Fibroblast of peridontal ligament (primary cell): ENCODE measurements around the gene PXDC1.
A peak's percentile ranks its signal among the peaks of the same experiment; 100 is the strongest.

ENCODE experiments used
- DNase-seq: peaks from one replicate; pipeline ENCODE4 v3.0.0-alpha.2; 2010; ENCODE audit errors: extremely low read depth

Gene PXDC1

DNA sequence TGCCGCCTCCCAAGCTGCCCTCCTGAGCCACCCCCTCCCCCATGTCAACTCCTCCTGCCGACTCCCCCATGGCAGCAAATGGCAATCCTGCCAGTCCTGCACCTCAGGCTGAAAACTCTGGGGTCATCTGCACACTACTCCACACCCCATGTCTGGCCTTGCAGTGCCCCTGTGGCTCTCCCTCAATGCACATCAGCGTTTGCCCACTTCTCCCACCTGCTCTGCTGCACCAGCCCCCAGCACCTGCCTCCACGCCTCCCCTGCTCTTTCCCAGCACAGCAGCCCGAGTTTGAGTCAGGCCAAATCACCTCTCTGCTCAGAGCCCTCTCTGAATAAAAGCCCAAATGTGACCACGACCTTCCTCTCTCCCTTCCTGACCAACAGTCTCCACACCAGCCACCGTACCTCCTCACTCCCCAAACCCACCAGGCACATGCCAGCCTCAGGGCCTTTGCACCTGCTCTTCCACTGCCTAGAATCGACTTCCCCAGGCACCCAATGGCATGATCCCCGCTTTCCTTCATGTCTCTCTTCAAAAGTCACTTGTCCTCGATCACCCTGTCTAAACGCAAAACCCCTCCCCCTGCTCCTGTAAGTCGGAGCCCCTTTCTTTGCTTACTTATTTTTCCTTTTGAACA is 4.3 kb downstream of the PXDC1 start:
- no peak for DNase-seq

DNA sequence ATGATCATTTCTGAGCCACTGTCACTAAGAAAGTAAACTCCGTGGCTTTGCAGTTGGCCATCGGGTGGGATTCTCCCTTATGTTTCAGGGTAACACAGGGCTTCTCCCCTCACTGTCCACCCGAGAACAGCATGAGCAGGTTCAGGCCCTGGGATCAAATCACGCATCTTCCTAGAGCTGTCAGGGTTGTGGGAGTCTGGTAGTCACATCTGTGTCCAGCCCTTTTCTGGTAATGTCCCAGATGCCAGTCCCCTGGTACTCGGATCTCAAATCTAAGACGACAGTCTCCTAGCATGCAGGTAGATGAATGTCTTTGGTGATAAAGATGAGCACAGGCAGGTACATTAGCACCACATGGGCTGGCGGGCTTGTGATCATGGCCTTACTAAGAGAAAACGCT is 4.8 kb downstream of the PXDC1 start:
- DNase-seq: no peak

DNA sequence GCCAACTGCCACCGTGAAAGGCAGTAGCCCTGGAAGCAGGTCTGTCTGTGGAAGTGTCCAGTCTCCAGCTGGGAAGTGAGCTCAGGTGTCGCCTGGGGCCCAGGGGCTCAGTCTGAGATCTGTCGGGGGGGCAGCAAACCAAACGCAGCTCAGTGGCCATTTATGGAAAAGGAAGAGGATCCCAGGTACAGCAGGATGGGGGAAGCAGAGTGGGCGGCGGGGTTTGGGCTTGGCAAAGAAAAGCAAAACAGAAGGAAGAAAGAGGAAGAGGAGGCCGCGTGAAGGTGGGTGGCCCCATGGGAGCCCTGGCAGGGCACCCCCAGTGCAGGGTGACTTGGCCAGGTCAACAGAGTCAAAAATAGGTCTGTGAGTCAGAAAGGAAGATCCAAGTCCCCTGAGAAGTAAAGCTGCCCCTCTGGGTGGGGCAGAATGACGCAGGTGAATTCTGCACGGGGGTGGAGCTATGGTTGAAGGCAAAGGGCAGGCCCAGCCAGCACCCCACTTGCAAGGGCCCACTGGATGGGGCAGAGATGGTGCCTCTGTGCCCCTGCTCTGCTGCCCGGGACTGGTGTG is 5.3 kb downstream of the PXDC1 start:
- no peak for DNase-seq

DNA sequence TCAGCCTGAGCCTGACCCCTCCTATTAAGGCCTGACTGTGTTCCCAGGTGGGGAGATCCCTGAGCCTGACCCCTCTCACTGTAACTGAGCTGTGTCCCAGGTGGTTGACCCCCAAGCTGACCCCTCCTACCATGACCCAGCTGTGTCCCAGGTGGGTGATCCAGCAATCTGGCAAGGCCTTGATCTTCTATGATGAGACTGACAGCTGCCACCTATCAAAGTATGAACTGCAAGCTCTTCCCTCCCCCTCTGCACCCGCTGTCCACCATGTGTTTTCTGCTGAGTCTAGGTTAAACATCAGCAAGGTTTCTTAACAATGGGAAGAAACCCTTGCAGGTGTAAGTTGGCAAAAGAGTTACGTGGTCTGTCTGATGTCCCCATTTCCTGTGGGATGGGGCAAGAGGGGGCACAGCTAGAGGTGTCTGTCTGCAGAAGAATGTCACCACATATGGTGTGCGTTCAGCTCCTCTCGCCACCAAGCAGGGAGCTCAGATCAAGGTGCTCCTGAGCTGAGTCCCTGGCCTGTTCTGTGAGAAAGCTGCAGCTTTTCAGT is 5.9 kb downstream of the PXDC1 start:
- DNase-seq: no peak

DNA sequence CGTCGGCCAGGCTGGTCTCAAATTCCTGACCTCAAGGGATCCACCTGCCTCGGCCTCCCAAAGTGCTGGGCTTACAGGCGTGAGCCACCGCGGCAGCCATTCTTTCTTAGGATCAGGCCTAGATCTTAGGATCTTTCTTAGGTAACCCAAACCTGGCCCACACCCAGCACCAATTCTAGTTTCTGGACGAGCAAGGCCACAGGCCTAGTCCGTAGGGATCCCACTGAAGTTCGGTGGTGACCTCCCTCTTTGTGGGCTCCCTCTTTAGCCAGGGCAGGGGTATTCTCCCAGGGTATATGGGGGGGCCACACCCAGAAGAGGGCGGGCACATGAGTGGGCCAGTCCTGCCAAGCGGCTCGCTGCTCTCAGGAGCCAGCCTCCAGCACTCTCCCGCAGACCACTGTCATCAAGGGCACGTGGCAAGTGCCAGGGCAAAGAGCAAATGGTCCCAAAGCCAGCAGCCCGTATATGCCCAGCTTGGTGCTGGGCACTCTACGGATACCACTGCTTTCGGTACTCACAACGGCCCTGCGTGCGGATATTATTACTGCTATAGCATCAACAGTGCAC is 6.5 kb downstream of the PXDC1 start:
- no peak for DNase-seq

DNA sequence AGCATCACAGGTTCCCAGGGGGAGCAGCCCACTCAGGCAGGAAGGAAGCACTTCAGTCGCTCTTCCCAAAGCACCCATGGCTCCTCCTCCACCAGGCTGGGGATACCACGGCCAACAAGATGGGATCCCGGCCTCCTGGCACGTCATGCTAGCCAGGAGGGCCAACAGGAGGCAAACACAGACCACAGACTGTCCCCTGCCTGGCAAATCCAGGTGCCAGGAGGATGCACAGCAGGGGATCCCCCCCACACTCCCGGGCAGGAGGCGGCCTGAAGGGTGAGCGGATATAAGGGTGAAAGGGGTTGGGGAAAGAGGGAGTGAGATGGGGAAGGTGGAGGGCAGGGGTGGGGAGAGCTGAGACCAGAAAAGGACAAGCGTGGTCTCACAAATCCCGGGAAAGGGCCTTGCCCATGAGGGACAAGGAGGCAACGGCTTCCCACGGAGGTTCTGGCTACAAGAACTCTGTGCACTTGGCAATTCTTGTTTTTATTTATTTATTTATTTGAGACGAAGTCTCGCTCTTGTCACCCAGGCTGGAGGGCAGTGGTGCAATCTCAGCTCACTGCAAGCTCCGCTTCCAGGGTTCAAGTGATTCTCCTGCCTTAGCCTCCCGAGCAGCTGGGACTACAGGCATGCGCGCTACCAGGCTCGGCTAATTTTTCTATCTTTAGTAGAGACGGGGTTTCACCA is 7.2 kb downstream of the PXDC1 start:
- no peak for DNase-seq

DNA sequence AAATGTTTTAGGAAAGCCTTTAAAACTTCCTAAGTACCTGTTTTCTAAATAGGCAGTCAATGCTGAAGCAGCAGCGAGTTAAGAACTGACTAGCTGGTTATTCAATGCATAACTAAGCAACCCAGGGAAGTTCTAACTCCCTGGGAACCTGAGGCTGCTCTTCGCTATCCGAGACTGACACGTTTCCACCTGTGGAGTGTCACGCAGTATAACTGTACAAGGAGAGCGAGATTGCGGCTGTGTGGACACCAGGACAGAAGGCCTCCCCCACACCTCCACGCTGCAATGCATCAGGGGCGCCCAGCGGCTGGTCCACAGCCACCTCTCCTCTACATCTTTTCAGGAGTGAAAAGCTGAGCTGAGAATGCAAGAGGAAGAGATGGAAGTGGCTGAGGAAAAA is 8.0 kb downstream of the PXDC1 start:
- no peak for DNase-seq

DNA sequence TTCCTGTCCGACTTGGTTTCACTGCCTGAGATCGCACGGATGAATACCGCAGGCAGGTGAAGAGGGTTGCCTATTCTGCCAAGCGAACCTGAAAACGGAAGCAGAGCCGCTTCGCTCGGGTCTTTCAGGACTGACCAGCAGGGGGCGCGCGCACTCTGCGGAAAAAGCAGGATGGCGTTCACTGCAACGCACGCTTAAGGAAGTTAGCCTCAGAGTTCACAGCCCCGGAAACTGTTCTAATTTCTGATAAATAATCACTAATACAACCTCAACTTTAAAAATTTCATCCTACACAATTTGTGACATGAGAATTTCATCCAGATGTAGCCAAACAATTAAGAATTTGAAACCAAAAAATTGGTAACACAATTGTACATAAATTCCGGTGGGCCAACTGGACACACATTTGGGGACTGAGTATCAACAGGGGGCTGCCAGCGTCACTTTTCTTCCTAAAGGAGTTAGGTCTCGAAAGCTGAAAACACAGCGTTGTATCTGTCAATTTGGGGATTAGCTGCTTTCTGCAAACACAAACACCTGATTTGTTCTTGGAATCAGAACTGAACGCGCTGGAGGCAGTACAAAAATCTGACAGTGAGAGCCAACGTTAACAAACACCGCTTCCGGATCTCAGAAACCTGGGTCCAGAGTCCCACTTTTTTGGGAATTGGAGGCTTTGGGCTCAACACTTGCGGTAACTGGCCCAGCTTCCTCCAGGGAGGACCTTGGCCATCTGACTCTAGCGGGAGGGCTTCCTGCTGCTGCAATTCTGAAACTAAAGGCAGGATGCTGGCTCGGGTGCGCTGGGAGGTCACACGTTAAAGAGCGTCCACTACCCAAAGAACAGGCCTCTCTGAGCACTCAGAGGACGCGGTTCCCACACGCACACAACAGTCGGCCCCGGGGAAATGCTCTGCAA is 8.8 kb downstream of the PXDC1 start:
- DNase-seq: peak; percentile 71

DNA sequence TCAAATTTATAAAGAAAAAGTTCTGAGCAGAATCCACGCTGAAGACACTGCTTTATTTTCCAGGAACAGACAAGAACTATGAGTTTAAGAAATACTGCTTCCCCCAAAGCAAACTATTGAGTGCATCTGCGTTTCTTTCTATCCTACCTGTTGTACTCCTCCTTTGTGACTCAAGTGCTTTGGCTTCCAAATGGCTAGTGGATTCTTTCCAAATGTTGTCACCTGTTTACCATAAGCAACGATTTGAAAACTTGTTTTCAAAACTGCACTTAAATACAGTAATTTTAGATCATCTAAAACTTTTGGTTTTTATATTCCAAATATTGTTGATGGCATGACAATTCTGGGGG is 9.5 kb downstream of the PXDC1 start:
- DNase-seq: no peak

DNA sequence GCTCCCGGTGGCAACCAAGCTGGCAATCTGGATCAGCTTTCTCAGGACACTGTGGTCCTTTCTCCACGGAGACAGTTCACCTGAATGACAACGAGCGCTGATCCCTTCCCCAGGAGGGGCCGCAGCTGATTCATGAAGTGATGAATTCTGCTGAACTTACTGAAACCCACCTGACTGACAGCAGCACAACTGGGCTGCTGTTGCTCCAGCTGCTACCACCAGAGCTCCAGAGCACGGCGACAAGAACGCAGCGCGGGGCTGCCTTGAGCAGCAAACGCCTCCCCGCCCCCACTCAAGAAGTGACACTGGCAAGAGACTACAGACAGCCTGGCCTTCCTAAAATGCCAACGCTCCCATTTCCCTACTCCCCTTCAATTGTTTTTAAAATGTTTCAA is 10.0 kb downstream of the PXDC1 start:
- DNase-seq: no peak

DNA sequence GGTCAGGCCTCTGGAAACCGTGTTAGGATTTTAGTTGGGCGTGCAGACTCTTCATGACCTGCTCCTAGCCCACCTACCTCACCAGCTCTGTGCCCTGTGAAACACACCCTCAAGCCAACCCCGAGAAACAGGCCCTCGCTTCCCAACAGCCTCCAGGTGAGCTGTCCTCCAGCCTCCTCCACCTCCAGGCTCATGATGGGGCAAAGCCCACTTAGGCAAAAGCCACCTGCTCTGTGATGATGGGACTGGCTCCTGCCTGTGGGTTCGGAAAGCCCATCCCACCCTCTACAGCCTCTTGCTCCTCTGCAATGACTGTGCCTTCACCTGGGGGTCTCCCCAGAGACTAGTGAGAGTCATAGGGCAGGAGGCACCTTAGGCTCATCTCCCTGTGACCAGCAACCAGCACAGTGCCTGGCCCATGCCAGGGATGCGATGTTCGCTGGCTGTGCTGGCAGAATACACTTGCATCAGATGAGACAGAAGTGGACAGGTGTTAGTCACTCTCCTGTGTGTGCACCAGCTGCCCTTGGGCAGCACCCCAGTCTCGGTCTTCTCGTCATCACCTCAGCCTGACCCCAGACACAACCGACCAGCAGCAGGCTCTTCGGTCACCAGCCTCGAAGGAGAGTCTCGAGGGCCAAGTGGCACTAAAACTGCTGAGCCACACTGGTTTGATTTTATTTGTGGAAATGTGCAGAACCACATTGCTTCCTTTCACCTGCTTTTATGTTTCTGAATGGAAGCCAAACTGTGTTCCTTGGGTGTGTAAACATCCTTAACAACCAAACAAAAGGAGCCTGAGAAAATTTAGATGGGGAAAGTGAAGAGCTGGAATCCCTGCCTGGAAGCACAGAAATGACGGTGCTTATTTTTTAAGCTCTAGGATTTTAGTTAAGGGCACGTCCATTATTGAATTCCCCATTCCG is 10.7 kb downstream of the PXDC1 start:
- DNase-seq: no peak

DNA sequence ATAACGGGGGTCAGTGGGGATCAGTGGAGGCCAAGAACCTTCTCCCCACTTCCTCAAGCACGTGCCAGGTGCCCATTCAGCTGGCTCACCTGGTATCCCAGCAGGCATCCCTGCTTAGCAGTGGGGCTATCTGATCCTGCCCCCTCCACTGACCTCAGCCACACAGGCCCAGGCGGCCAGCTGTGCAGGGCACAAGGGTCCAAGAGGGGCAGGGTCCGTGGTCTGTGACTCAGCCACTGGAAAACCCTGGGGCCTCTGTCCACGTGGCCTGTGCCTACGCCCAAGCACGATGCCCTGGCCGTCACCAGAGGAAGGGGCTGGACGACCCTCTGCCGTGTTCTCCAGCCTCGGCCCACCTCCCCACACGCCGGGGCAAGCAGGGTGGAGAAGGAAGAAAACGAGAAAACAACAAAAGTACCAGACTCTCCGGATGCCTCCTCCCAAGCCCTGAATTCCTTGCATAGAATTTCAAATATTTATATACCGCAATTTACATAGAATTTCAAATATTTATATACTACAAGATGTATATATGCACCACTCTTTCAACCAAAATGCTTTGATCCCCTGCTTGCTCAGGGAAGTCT is 12.1 kb downstream of the PXDC1 start:
- no peak for DNase-seq

DNA sequence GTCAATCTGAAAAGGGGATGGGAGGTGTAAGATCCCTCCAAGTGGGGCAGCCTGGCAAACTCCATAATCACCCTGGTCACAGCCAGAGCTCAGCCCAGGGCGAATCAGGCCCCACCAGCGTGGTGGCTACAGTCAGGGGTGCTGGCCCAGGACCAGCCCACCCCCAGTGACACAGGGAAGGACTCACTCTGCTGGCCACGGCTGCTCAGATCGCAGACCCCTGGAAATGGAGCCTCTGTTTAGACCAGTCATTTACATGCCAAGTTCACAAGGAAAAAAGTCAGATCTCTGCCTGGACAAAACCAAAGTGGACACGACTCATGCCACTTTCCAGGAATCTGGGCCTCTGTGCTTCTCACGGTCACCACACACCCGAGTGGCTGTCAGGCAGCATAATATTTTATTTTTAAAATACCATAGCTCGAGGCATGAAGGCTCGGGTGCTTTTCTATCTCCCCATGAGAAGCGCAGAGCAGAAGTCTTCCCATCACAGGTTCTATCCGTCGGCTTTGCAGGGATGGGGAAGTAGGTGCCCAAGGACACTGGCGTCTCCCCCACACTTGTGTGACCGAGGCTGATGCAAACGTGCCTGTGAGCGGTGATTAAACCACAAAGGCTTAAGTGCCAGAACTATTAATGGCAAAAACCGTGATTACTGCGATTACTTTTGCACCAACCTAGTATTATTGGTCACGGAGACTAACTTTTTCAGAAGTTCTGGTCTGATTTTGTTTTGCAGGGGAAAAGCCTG is 13.0 kb downstream of the PXDC1 start:
- DNase-seq: no peak

DNA sequence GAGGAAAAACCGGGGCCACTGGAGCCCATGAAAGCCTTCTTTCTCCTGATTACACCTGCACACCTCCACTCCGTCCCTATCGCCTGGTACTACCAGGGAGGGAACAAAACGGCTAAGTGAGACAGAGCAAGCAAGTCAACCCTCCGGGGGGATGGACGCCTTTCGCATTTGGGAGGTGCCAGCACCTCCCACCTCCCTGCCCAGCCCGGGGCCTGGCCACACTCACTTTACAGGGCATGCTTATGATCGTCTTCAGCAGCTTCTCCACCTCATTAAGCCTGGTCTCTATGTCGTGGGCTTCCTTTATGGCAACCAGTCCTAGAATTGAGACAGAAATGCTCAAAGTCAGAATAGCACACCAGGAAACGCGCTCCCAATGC is 13.7 kb downstream of the PXDC1 start:
- DNase-seq: no peak

DNA sequence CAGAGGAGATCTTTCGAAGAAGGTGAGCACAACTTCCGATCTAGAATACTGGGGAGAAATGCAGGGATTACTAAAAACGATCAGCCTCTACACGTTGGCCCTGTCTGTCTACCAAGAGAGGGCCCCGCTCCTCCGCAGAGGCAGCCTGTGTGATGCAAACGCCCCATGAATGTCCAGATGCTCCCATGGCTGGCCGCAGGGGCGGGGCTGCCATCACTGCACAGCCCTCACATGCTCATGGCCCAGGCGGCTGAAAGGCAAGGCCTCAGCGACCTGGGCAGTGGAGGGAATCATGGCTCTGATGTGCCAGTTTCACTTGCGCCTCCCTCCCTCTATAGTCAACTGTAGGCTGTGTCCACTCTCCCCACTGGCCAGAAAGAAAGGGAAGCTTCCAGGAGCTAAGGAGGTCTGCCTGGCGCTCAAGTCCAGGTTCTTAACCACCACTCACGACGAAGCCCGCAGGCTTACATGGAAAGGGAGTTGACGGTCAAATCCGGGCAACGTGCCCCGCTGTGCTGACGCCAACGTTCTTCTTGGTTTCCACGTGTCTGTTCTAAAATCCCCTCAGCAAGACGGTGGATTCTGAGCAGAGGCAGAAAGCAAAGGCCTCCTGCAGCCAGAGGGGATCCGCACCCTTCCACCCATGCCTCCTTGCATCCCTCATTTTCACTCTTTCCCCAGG is 14.2 kb downstream of the PXDC1 start:
- DNase-seq: no peak

DNA sequence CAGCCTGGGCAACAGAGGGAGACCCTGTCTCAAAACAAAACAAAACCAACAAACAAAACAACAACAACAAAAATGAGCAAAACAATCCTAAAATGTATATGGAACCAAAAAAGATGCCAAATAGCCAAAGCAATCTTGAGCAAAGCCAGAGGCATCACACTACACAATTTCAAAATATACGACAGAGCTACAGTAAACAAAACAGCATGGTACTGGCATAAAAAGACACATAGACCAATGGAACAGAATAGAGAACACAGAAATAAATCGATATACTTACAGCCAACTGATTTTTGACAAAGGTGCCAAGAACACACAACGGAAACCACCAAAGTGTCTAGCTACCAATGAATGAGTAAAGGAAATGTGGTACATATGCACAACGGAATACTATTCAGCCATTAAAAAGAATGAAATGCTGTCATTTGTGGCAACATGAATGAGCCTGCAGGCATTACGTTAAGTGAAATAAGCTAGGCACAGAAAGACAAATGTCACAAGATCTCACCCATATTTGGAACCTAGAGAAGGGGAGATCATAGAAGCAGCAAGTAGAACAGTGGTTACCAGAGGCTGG is 16.4 kb downstream of the PXDC1 start:
- DNase-seq: no peak

DNA sequence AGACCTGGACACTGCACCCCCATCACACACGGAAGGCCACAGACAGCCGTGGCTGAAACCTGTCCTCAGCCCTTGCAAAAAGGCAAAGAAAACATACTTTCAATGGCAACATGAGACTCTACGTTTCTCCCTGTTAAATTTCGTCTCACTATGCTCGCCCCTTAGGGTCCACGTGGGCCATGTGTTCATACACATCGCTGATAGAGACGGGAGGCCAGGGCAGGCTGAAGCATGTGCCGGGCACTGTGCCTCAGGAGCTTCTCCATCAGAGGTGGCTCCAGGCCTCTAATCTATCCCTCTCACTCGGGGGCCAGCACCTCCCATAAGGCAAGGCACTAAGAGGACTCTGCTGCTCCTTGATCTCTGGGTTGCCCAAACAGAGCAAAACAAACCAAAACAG is 17.5 kb downstream of the PXDC1 start:
- DNase-seq: no peak

DNA sequence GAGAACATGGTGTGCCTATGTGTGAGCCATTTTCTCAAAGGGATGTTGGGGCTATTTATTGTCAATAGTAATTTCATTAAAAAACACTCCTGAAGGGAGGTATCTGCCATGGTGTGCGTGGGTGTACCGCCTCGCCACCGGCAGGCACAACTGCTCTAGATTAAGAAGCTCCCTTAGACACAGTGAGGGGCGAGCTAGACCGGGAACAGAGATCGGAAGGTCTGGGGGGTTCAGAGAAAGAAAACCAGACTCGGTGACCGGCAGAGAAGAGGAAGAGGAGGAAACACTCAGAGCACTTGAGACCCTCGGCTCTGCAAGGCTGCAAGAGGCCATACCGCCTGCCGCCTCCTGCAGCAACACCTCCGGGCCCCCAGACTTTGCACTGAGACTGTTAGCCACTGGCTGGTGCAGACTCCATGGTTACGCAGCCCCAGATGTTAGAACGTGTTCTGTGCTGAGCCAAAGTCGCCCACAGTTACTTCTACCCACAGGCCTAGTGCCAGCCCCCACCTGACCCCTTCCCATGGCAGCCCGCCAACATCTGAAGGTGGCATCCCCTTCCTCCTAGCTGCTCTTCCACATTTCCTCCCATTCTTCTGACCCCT is 18.1 kb downstream of the PXDC1 start:
- no peak for DNase-seq
